Cardiac muscle cell (in vitro differentiated cells and primary cell): ENCODE data around the gene CBX7. TPM values are rescaled to one million over a fixed set of nuclear protein-coding genes. Genes with fewer than 3 reads are reported as not detected.

Experiments
- DNase-seq, 2 donors: peaks; one replicate each; pipeline versions ENCODE4 v3.0.0 to v3.0.0-alpha.2; 2010 to 2017; ENCODE audit warnings: low read depth in 1 of 2, low spot score in 1 of 2
- H3K27ac ChIP-seq: fragments of 200-600 bp; sonication (generic); 2 replicates; pipeline ENCODE4 v1.5.1; 2016
- H3K27me3 ChIP-seq: fragments of 200-600 bp; sonication (generic); 2 replicates; pipeline ENCODE4 v1.6.0; 2016; ENCODE audit warnings: control low read depth
- H3K36me3 ChIP-seq: fragments of 200-600 bp; sonication (generic); 2 replicates; pipeline ENCODE4 v1.5.1; 2016; ENCODE audit warnings: control low read depth
- H3K4me1 ChIP-seq: fragments of 200-600 bp; sonication (generic); 2 replicates; pipeline ENCODE4 v1.8.1; 2017; ENCODE audit warnings: low read depth, mild to moderate bottlenecking, mixed run types
- H3K4me3 ChIP-seq: fragments of 200-600 bp; sonication (generic); 2 replicates; pipeline ENCODE4 v1.5.1; 2016; ENCODE audit warnings: mild to moderate bottlenecking
- H3K9me3 ChIP-seq: fragments of 200-600 bp; sonication (generic); 2 replicates; pipeline ENCODE4 v1.5.1; 2017; ENCODE audit warnings: low read depth, mild to moderate bottlenecking, control low read depth
- polyA plus RNA-seq: library from polyadenylated mRNA; unstranded; fragments of >200 nt; fragmentation: Nextera tagmentation; extraction: Ambion mirVana; gene quantifications from 2 replicates; pipeline ENCODE4 v1.2.1, GENCODE V29; 2016
- total RNA-seq: library from RNA; depleted of rRNA; stranded (reverse); fragments of >200 nt; gene quantifications from 2 replicates; pipeline ENCODE4 v1.2.3, GENCODE V29; 2016
- TF ChIP-seq, protein P1 (sequence below): IDR thresholded peaks from 2 replicates; pipeline ENCODE4 v1.5.1; 2012; ENCODE audit warnings: low read depth, mild to moderate bottlenecking, low read length

CBX7 gene
- total and polyA plus RNA-seq, 2 experiments from 2014 or later: 10.2 to 31.3 TPM

DNA sequence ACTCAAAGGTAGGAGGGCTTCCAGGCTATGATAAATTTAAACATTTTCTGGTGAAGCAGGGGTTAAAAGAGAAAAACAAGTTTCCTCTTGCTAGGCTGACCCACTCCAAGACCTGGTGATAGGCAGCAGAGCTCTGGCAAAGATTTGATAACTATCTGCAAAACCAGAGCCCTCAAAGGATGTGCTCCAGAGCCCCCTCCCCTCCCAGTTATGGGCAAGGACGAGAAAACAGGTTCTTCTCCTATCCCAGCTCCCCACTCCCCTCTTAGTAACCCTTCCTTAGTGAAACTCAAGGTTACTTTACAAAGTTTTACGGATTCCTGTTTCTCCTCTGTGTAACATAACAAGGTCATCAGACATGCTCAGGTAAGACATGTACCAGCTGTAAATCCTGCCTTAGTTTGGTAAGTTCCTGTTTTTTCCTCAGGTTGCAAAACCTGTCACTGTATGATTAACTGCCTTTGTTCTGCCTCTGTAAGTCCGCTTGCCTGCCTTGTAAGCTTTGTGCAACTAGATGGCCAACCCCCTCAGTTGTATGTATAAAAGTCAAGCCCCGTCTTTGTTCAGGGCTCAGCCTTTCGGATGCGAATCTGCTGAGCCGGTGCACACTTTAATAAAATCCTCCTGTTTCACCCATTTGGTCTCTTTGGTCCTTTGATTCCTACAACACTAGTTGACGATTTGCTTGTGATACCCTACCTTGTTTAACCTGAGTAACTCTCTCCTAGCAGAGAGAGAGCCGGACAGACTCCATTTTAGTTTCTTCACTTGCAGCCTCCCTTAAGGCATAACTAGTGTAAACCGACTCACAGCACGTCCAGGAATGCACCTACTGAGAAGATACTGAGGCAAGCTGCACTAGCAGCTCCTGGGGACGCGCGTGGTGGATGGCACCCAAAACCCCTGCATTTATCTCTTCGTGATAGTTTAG, 41.6 kb downstream of the CBX7 start:
- no peaks in the 10 kb centered on the region for H3K9me3 ChIP-seq
- H3K27me3 ChIP-seq: no peaks in the 10 kb centered on the region
- no peak overlapping the region for H3K4me3 ChIP-seq
- peaks cover 19% of the 10 kb centered on the region for H3K4me1 ChIP-seq
- H3K36me3 ChIP-seq: no peaks in the 10 kb centered on the region
- H3K27ac ChIP-seq: peak overlapping the region; percentile 22
- TF ChIP-seq, protein P1, sequence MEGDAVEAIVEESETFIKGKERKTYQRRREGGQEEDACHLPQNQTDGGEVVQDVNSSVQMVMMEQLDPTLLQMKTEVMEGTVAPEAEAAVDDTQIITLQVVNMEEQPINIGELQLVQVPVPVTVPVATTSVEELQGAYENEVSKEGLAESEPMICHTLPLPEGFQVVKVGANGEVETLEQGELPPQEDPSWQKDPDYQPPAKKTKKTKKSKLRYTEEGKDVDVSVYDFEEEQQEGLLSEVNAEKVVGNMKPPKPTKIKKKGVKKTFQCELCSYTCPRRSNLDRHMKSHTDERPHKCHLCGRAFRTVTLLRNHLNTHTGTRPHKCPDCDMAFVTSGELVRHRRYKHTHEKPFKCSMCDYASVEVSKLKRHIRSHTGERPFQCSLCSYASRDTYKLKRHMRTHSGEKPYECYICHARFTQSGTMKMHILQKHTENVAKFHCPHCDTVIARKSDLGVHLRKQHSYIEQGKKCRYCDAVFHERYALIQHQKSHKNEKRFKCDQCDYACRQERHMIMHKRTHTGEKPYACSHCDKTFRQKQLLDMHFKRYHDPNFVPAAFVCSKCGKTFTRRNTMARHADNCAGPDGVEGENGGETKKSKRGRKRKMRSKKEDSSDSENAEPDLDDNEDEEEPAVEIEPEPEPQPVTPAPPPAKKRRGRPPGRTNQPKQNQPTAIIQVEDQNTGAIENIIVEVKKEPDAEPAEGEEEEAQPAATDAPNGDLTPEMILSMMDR: no peak
- no peak for DNase-seq

DNA sequence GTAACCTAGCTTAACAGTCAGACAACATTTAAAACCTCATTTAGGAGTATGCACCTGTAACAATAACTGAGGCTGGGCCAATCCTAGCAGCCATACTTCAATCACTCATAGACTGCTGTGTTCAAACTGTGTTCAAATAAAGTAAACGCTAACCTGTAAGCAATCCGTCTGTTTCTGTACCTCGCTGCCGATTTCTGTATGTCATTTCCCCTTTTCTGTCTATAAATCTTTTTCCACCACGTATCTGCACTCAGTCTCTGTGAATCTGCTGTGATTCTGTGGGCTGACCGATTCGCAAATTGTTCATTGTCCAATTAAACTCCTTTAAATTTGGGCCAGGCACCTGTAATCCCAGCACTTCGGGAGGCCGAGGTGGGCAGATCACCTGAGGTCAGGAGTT, 43.1 kb downstream of the CBX7 start:
- no peak overlapping the region for H3K27ac ChIP-seq
- no peak overlapping the region for H3K4me3 ChIP-seq
- H3K9me3 ChIP-seq: no peaks in the 10 kb centered on the region
- DNase-seq: no peak
- no peaks in the 10 kb centered on the region for H3K27me3 ChIP-seq
- peaks cover 9% of the 10 kb centered on the region for H3K4me1 ChIP-seq
- TF ChIP-seq, protein P1: no peak
- H3K36me3 ChIP-seq: no peaks in the 10 kb centered on the region

DNA sequence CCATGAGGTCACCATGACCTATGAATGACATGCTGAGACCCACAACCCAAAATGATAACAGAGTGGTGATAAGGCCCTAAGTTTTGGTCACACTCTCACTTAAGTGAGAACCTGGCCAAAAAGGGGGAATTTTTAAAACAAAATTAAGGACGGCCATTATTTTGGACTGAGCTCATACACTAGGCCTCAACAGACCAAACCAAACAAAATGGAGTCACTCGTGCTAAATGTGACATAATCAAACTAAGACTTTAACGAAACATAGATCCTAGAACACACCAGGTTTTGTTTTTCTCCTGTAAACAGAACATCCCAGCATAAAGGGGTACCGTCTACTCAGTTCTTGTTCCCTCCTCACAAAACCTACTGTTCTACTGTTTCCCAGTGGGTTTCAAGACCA, 44.0 kb downstream of the CBX7 start:
- H3K4me3 ChIP-seq: no peak overlapping the region
- H3K27ac ChIP-seq: no peak overlapping the region
- TF ChIP-seq, protein P1: no peak
- H3K9me3 ChIP-seq: no peaks in the 10 kb centered on the region
- H3K27me3 ChIP-seq: no peaks in the 10 kb centered on the region
- peaks cover 5% of the 10 kb centered on the region for H3K4me1 ChIP-seq
- DNase-seq: no peak
- H3K36me3 ChIP-seq: no peaks in the 10 kb centered on the region

DNA sequence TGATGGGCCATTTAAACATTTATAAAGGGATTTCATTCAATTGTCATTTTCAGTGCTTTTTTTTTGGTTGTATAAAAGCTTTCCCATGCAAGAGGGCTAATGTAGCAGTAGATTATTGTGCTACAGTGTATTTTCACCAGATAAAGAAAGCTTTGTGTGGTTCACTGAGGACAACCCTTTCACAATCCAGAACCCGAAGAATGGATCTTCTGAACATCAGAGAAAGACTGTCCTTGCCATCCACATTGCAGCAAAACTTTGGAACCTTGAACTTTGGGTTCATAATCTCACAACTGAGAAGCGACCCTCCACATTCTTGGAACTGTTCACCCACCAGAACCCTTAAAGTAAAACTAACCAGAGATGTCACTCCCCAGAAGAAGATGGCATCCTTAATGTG, 46.2 kb downstream of the CBX7 start:
- Histone ChIP-seq H3K4me1 (peaks cover 5% of the 10 kb centered on the region), H3K27me3 (no peaks in the 10 kb centered on the region), H3K9me3 (no peaks in the 10 kb centered on the region), H3K36me3 (no peaks in the 10 kb centered on the region), H3K27ac (no peak overlapping the region), H3K4me3 (no peak overlapping the region)
- DNase-seq: no peak
- TF ChIP-seq, protein P1: no peak

DNA sequence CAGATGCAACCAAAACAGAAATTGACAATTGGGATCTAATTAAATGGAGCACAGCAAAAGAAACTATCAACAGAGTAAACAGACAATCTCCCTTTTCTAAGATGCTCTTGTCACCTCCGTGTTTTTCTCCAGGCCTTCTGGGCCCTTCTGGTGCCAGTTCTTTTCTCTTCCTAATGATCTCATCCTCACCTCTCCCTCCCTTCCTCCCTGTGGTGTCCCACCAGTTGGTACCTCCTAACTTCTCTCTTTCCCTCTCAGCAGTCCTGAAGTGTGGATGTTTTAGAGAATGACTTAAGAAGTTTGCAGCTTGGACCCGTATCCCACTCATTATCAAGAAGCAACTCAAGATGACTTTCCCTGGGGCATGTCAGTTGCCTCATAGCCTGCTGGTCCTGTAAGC, 49.0 kb downstream of the CBX7 start:
- Histone ChIP-seq H3K27ac (no peak overlapping the region), H3K27me3 (no peaks in the 10 kb centered on the region), H3K36me3 (no peaks in the 10 kb centered on the region), H3K4me1 (no peaks in the 10 kb centered on the region), H3K4me3 (no peak overlapping the region), H3K9me3 (no peaks in the 10 kb centered on the region)
- TF ChIP-seq, protein P1: no peak
- DNase-seq: no peak
